OCI-LY7 (cell line): ENCODE measurements around the gene GADL1. TPM values are rescaled to one million over a fixed set of nuclear protein-coding genes. Genes with fewer than 3 reads are reported as not detected.

ENCODE experiments used
- BruUV-seq: library from RNA; stranded (reverse); fragments of 400-500 nt; replicated peaks from 2 replicates; lab custom pipeline; 2021; lab: Mats Ljungman, UMichigan
- CTCF ChIA-PET: fragments of 300-600 bp; sonication (Branson Sonifier 250); formaldehyde crosslinking; loops from one replicate; lab custom pipeline; 2022; ENCODE audit warnings: antibody characterized with exemption; ENCODE audit not compliant: unreplicated experiment; lab: Charles Lee
- POLR2A ChIA-PET: fragments of 300-600 bp; sonication (Branson Sonifier 250); formaldehyde crosslinking; loops from one replicate; lab custom pipeline; 2022; ENCODE audit warnings: antibody characterized with exemption; lab: Charles Lee
- DNase-seq: peaks from one replicate; pipeline ENCODE4 v3.0.0-alpha.2; 2015; ENCODE audit warnings: low spot score
- H2AFZ ChIP-seq: fragments of 200-600 bp; sonication (generic), shearing (Covaris generic); 2 replicates; pipeline ENCODE4 v1.6.1; 2014; ENCODE audit warnings: mild to moderate bottlenecking, antibody characterized with exemption, low read length, moderate library complexity
- H3K27ac ChIP-seq: fragments of 200-600 bp; sonication (generic); 2 replicates; pipeline ENCODE4 v1.5.1; 2014; ENCODE audit warnings: mixed run types, low read depth, mild to moderate bottlenecking, moderate library complexity, low read length, inconsistent platforms; ENCODE audit not compliant: poor library complexity, severe bottlenecking
- H3K36me3 ChIP-seq: fragments of 200-600 bp; sonication (generic); 2 replicates; pipeline ENCODE4 v1.6.1; 2014; ENCODE audit warnings: mild to moderate bottlenecking, antibody characterized with exemption, low read length, moderate library complexity, mixed read lengths; ENCODE audit not compliant: insufficient read depth
- H3K4me1 ChIP-seq: fragments of 200-600 bp; sonication (generic); 2 replicates; pipeline ENCODE4 v1.5.1; 2014; ENCODE audit warnings: mild to moderate bottlenecking, low read length; ENCODE audit not compliant: insufficient read depth, poor library complexity, severe bottlenecking
- H3K4me2 ChIP-seq: fragments of 200-600 bp; sonication (generic); 2 replicates; pipeline ENCODE4 v1.6.1; 2014; ENCODE audit warnings: mild to moderate bottlenecking, low read length
- H3K4me3 ChIP-seq: fragments of 200-600 bp; sonication (generic); 2 replicates; pipeline ENCODE4 v1.5.1; 2014; ENCODE audit warnings: mild to moderate bottlenecking, low read depth, low read length; ENCODE audit not compliant: poor library complexity, severe bottlenecking
- H3K79me2 ChIP-seq: fragments of 200-600 bp; sonication (generic); 2 replicates; pipeline ENCODE4 v1.6.1; 2016; ENCODE audit warnings: low read depth, mild to moderate bottlenecking, low read length, moderate library complexity, mixed read lengths; ENCODE audit not compliant: insufficient read depth
- H3K9me2 ChIP-seq: fragments of 200-600 bp; sonication (generic); 2 replicates; pipeline ENCODE4 v1.6.1; 2016; ENCODE audit warnings: mild to moderate bottlenecking, low read length, mixed read lengths; ENCODE audit not compliant: insufficient read depth
- H3K9me3 ChIP-seq: fragments of 200-600 bp; sonication (generic); 2 replicates; pipeline ENCODE4 v1.6.1; 2014; ENCODE audit warnings: mild to moderate bottlenecking, mixed run types, low read length, mixed read lengths
- H4K20me1 ChIP-seq: fragments of 200-600 bp; sonication (generic); 2 replicates; pipeline ENCODE4 v1.6.1; 2014; ENCODE audit warnings: mild to moderate bottlenecking, antibody characterized with exemption, low read length, moderate library complexity, mixed read lengths; ENCODE audit not compliant: insufficient read depth
- EZH2phosphoT487 ChIP-seq: fragments of 200-600 bp; sonication (generic); IDR thresholded peaks from 2 replicates; pipeline ENCODE4 v1.6.1; 2018; ENCODE audit warnings: low read depth, borderline replicate concordance, mild to moderate bottlenecking, mixed run types, antibody characterized with exemption, low read length, moderate library complexity, mixed read lengths
- intact Hi-C: fragments of 100-400 bp; cut with micrococcal nuclease; formaldehyde crosslinking; loops from one replicate; pipeline ENCODE4 v1.10.0; 2022; ENCODE audit not compliant: unreplicated experiment
- total RNA-seq, 2 experiments: library from RNA; depleted of rRNA in 1 of 2; stranded (reverse); fragments of >200 nt in 1 of 2; shearing (Covaris generic) in 1 of 2; gene quantifications; 2 replicates each; pipeline ENCODE4 v1.2.3, GENCODE V29; 2014 to 2022
- TF ChIP-seq, protein P1 (sequence below): fragments of 200-600 bp; sonication (generic); conservative IDR thresholded peaks from 2 replicates; pipeline ENCODE4 v1.5.1; 2014; ENCODE audit warnings: mild to moderate bottlenecking, antibody characterized with exemption, low read length, moderate library complexity, mixed read lengths

Gene GADL1
- total RNA-seq, 2 experiments from 2014 or later = not detected

DNA sequence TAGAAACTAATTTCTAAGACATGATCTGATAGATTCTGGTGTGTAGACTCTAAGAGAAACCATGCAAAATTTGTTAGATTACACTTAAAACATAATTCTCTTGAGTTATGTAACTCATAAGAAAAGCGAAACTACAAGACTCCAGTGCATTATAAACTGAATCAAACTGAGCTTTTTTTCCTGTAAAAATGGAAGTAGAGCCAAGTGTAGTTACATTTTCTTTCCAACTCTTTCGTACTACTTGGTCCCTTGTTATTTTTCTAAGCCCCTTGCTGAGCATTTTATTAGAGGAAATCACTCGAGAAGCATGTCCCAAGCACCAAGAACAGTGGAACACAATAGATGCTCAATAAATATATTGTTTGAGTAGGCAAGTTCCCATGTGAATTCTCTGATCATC, 130.2 kb downstream of the GADL1 start:
- Histone ChIP-seq H3K79me2 (no peaks in the 10 kb centered on the region), H3K9me2 (no peaks in the 10 kb centered on the region), H3K4me1 (no peaks in the 10 kb centered on the region), H4K20me1 (no peaks in the 10 kb centered on the region), H2AFZ (no peak overlapping the region), H3K4me2 (no peak overlapping the region), H3K9me3 (no peaks in the 10 kb centered on the region), H3K4me3 (no peak overlapping the region), H3K36me3 (no peaks in the 10 kb centered on the region), H3K27ac (no peak overlapping the region)
- intact Hi-C loops = no loop called here
- no peak for TF ChIP-seq EZH2phosphoT487
- TF ChIP-seq, protein P1, sequence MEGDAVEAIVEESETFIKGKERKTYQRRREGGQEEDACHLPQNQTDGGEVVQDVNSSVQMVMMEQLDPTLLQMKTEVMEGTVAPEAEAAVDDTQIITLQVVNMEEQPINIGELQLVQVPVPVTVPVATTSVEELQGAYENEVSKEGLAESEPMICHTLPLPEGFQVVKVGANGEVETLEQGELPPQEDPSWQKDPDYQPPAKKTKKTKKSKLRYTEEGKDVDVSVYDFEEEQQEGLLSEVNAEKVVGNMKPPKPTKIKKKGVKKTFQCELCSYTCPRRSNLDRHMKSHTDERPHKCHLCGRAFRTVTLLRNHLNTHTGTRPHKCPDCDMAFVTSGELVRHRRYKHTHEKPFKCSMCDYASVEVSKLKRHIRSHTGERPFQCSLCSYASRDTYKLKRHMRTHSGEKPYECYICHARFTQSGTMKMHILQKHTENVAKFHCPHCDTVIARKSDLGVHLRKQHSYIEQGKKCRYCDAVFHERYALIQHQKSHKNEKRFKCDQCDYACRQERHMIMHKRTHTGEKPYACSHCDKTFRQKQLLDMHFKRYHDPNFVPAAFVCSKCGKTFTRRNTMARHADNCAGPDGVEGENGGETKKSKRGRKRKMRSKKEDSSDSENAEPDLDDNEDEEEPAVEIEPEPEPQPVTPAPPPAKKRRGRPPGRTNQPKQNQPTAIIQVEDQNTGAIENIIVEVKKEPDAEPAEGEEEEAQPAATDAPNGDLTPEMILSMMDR = no peak
- no peak for DNase-seq
- no TSS peak for BruUV-seq
- ChIA-PET CTCF (no interaction called here), POLR2A (no interaction called here)

DNA sequence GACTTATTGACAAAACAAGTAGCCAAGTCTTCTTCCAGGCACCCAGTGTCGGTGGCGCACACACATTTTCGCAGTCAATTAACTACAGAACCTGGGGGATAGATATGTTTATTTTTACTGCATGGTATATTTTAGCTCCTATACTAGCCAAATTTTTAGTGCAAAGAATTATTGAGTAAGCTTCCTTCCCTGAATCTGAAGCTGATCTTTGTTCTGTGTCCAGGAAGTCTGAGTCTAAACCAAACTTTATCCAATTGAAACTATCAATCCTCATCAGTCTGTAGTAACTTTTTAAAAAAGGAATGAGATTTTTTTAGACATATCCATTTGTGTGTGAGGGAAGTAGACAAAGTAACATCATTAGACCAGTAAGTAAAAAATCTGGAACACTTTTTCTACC, 133.1 kb downstream of the GADL1 start:
- CTCF ChIA-PET = no interaction called here
- Histone ChIP-seq H3K27ac (no peak overlapping the region), H3K4me1 (no peaks in the 10 kb centered on the region), H4K20me1 (no peaks in the 10 kb centered on the region), H3K4me2 (no peak overlapping the region), H3K9me3 (no peaks in the 10 kb centered on the region), H3K79me2 (no peaks in the 10 kb centered on the region), H2AFZ (no peak overlapping the region), H3K4me3 (no peak overlapping the region), H3K9me2 (no peaks in the 10 kb centered on the region), H3K36me3 (no peaks in the 10 kb centered on the region)
- TF ChIP-seq EZH2phosphoT487 = no peak
- TF ChIP-seq, protein P1 = no peak
- POLR2A ChIA-PET = interaction anchor here (0.6 to 0.9 kb wide), 2 partner anchors 11 to 30 kb away, joined by 3 read pairs; no protein-coding TSS in a partner anchor
- no peak for DNase-seq
- intact Hi-C loops = no loop called here
- BruUV-seq = no TSS peak

DNA sequence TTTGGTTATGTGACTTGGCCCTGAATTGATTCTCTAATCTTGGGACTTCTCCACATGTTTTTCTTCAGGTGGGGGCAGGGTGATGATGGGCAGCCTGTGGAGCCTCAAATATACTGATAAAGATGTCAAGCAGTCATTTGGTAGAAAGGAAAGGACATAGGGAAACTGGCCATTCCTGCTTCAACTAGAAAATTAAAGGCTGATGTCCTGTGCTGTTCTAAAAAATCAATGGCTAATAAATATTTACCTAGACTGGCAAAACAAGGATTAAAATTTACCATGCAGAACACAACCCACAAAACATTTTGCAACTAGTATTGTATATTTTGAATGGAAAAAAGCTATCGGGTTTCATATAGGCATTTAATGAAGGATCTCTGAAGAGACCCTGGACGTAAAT, 133.7 kb downstream of the GADL1 start:
- no peaks in the 10 kb centered on the region for H3K9me2 ChIP-seq
- H3K36me3 ChIP-seq = no peaks in the 10 kb centered on the region
- H4K20me1 ChIP-seq = no peaks in the 10 kb centered on the region
- no peaks in the 10 kb centered on the region for H3K79me2 ChIP-seq
- no peaks in the 10 kb centered on the region for H3K9me3 ChIP-seq
- TF ChIP-seq EZH2phosphoT487 = no peak
- TF ChIP-seq, protein P1 = no peak
- DNase-seq = no peak
- no peak overlapping the region for H2AFZ ChIP-seq
- ChIA-PET POLR2A (interaction anchor here (0.5 to 0.9 kb wide), 3 partner anchors 11 to 158 kb away, joined by 3 read pairs; no protein-coding TSS in a partner anchor), CTCF (no interaction called here)
- H3K4me2 ChIP-seq = no peak overlapping the region
- H3K4me3 ChIP-seq = no peak overlapping the region
- intact Hi-C loops = no loop called here
- no TSS peak for BruUV-seq
- H3K27ac ChIP-seq = no peak overlapping the region
- H3K4me1 ChIP-seq = no peaks in the 10 kb centered on the region
